CD4-positive, alpha-beta T cell treated with Interleukin-17A for 1 hour (primary cell): ENCODE measurements around the gene SLC25A39.
"Not testable (repeated sequence)": the region's sequence is repeated elsewhere in the genome, so short reads cannot be mapped to it uniquely, and the experiment has no call there.

Experiments
- DNase-seq: peaks from one replicate; pipeline ENCODE4 v3.0.0-alpha.2; 2020

SLC25A39 gene

GRCh38 chr17:44353672-44354331 lies 29.2 kb upstream of the SLC25A39 start:
- peak; percentile 21 for DNase-seq

- no peak for DNase-seq
Observed at GRCh38 chr17:44352828-44353671, 28.4 kb upstream of the SLC25A39 start.

- DNase-seq = no peak
Observed at GRCh38 chr17:44351961-44352827, 27.6 kb upstream of the SLC25A39 start.

GRCh38 chr17:44351464-44351863 lies 26.8 kb upstream of the SLC25A39 start:
- DNase-seq = no peak

- DNase-seq = peak; percentile 75
Observed at GRCh38 chr17:44350733-44351226, 26.2 kb upstream of the SLC25A39 start.

- no peak for DNase-seq
Observed at GRCh38 chr17:44349553-44350070, 25.0 kb upstream of the SLC25A39 start.

GRCh38 chr17:44348988-44349364 lies 24.4 kb upstream of the SLC25A39 start:
- no peak for DNase-seq

- DNase-seq = peak; percentile 27
Observed at GRCh38 chr17:44348234-44348987, 23.8 kb upstream of the SLC25A39 start.

GRCh38 chr17:44347206-44348055 lies 22.8 kb upstream of the SLC25A39 start:
- DNase-seq = not testable (repeated sequence)

GRCh38 chr17:44346064-44346844 lies 21.6 kb upstream of the SLC25A39 start:
- DNase-seq = no peak

- peak; percentile 60 for DNase-seq
Observed at GRCh38 chr17:44345454-44346026, 20.9 kb upstream of the SLC25A39 start.

- DNase-seq = peak; percentile 91
Observed at GRCh38 chr17:44344939-44345453, 20.4 kb upstream of the SLC25A39 start, which contains the start of gene GRN. GRN (plus strand) TSS chr17:44345302; CDS start chr17:44349165, 3,863 bp downstream.

GRCh38 chr17:44343510-44344209 lies 19.0 kb upstream of the SLC25A39 start:
- no peak for DNase-seq

GRCh38 chr17:44340553-44340952 lies 15.9 kb upstream of the SLC25A39 start:
- not testable (repeated sequence) for DNase-seq

GRCh38 chr17:44338702-44339101 lies 14.1 kb upstream of the SLC25A39 start:
- no peak for DNase-seq

GRCh38 chr17:44335968-44336367 lies 11.3 kb upstream of the SLC25A39 start:
- DNase-seq = no peak

GRCh38 chr17:44335564-44335963 lies 10.9 kb upstream of the SLC25A39 start:
- DNase-seq = no peak

- no peak for DNase-seq
Observed at GRCh38 chr17:44334727-44335126, 10.1 kb upstream of the SLC25A39 start.

- DNase-seq = no peak
Observed at GRCh38 chr17:44334315-44334714, 9.7 kb upstream of the SLC25A39 start.
